K562 treated with DMSO at 1 percent for 4 hours (cell line): ENCODE measurements around the gene FERMT1. TPM values are rescaled to one million over a fixed set of nuclear protein-coding genes. Genes with fewer than 3 reads are reported as not detected.

Experiments
- total RNA-seq: library from RNA; unstranded; fragments of 300-600 nt; gene quantifications from 2 replicates; pipeline ENCODE4 v1.2.3, GENCODE V29; 2022; ENCODE audit not compliant: insufficient read depth

Gene FERMT1, protein sequence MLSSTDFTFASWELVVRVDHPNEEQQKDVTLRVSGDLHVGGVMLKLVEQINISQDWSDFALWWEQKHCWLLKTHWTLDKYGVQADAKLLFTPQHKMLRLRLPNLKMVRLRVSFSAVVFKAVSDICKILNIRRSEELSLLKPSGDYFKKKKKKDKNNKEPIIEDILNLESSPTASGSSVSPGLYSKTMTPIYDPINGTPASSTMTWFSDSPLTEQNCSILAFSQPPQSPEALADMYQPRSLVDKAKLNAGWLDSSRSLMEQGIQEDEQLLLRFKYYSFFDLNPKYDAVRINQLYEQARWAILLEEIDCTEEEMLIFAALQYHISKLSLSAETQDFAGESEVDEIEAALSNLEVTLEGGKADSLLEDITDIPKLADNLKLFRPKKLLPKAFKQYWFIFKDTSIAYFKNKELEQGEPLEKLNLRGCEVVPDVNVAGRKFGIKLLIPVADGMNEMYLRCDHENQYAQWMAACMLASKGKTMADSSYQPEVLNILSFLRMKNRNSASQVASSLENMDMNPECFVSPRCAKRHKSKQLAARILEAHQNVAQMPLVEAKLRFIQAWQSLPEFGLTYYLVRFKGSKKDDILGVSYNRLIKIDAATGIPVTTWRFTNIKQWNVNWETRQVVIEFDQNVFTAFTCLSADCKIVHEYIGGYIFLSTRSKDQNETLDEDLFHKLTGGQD
- not detected in 2 replicates for total RNA-seq

DNA sequence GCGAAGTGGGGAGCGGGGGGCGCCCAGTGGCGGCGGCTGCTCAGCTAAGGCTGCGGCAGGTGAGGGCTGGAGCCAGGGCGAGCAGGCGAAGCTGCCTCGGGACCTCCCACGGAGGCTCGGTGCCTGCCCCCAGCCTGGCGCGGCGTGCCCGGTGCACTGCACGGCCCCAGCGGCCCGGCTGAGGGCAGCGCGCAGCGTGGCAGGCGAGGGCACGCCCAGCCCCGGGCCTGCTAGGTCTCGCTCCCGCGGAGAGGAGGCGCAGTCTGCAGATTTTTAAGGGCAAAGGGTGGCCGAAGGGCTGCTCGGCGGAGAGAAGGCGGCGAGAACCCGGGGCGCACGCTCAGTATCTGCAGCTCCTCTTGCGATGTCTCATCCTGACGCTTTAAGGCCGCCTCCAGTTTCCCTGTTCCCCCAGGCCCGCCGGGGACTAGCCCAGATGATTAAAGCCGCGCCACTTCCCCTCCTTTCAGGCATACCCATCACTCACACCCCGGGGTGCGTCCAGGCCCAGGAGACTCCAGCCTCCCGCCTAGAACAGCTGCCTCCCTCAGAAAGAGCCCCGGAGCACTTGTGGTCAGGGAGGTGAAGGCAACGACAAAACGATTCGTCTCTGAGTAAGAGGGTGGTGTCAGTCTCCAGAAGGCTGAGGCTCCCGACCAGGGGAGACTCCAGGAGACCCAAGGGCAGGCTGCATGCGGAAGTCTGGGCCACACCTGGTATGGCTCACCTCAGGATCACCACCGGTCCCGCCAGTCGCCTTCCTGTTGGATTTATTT, at the start of gene FERMT1:
Gene FERMT1 (minus strand): TSS at position 158 of the 776 bp plus-strand sequence. CDS start 3,476 bp downstream, outside the sequence.

DNA sequence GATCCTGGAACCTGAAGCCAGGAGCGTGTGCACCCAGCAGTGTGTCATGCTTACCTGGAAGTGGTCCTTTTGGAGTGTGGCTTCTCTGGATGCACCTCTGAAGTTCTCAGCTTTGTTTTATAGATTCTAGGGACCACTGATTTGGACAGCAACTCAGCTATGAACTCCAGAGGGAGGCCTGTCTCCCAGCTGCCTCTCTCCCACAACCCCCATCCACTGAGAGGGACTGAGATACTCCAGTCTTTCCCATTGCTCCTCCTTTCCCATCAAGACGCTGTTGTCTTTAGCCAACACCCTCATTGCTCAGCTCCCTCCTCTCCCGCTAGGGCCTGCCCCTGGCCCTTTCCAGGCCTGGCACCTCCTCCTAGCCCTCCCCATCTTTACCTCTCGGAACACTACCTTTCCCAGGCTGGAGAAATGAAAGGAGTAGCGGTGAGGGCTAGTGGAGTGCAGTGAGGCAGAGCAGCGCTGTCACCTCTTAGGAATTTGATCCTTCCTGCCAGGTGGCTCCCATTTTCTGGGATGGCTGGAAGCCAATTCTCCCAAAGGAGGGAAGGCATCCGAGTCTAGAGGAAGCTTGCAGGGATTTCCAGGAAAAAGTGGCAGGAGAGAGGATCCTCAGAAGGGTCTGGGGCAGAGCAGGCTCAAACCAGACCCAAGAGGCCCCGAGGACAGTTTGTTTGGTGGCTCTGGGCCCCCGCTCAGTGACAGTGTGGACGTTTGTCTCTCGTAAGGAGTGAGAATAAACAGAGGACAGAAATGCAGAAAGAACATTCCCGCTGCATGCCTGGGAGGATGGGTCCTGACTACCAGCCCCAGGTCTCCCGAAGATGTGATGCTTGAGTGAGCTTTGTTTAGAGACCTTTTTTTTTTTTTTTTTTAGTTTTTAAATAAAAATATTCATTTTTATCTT, 68.8 kb downstream of the FERMT1 start, which contains the start of gene LRRN4:
Gene LRRN4 (minus strand): TSS at position 285 of the 913 bp plus-strand sequence. CDS start 1,261 bp downstream, outside the sequence.

Other genes with a start within 250 kb of the FERMT1 start
- gene CHGB, start 211.5 kb downstream of the FERMT1 start, total RNA-seq = not detected in 2 replicates
- 5.8 and 7.4 TPM in 2 replicates for gene TRMT6, start 172.5 kb downstream of the FERMT1 start, total RNA-seq
- 8.9 and 11.2 TPM in 2 replicates for gene MCM8, start 172.4 kb downstream of the FERMT1 start, total RNA-seq
- 14.4 and 16.9 TPM in 2 replicates for gene CRLS1, start 116.9 kb downstream of the FERMT1 start, total RNA-seq
- gene LRRN4, start 69.0 kb downstream of the FERMT1 start, total RNA-seq = not detected in 2 replicates